Sigmoid colon (tissue), 7 donors: Measurements from ENCODE around the gene HHIPL1. TPM values are rescaled to one million over a fixed set of nuclear protein-coding genes. Genes with fewer than 3 reads are reported as not detected.

Experiments used
- DNase-seq: peaks from one replicate; pipeline ENCODE4 v3.0.0-alpha.2; 2019
- H3K27ac ChIP-seq, 4 donors: fragments of 200-600 bp; sonication (generic); one replicate each; pipeline ENCODE4 v1.5.1; 2016 to 2019; ENCODE audit warnings: mild to moderate bottlenecking in 1 of 4
- H3K27me3 ChIP-seq, 3 donors: fragments of 200-600 bp; sonication (generic); one replicate each; pipeline ENCODE4 v1.5.1; 2019; ENCODE audit warnings: mild to moderate bottlenecking in 1 of 3
- H3K36me3 ChIP-seq, 4 donors: fragments of 200-600 bp; sonication (generic); one replicate each; pipeline ENCODE4 v1.5.1; 2016 to 2019
- H3K4me1 ChIP-seq, 4 donors: fragments of 200-600 bp; sonication (generic); one replicate each; pipeline ENCODE4 v1.5.1; 2017 to 2019
- H3K4me3 ChIP-seq, 4 donors: fragments of 200-600 bp; sonication (generic); one replicate each; pipeline ENCODE4 v1.5.1; 2017 to 2019; ENCODE audit warnings: mild to moderate bottlenecking in 2 of 4, moderate library complexity in 1 of 4
- H3K9me3 ChIP-seq, 4 donors: fragments of 200-600 bp in 3 of 4; sonication (generic) in 3 of 4; one replicate each; pipeline versions ENCODE4 v1.5.1 to v1.6.1; 2013 to 2019
- CTCF ChIP-seq, 4 experiments: fragments of 450-650 bp in 3 of 4; fragments of 200-600 bp in 1 of 4; IDR thresholded peaks; one replicate each; pipeline ENCODE4 v1.5.1; 2016 to 2019; ENCODE audit warnings: antibody characterized with exemption in 4 of 4, mild to moderate bottlenecking in 3 of 4, moderate library complexity in 2 of 4
- EP300 ChIP-seq, 4 donors: sonication (generic); formaldehyde crosslinking; IDR thresholded peaks; one replicate each; pipeline ENCODE4 v1.6.1; 2017; ENCODE audit warnings: antibody characterized with exemption in 4 of 4
- POLR2A ChIP-seq, 2 donors: fragments of 450-650 bp; IDR thresholded peaks; one replicate each; pipeline ENCODE4 v1.6.1; 2016; ENCODE audit warnings: antibody characterized with exemption in 2 of 2, mild to moderate bottlenecking in 2 of 2, moderate library complexity in 2 of 2
- POLR2AphosphoS5 ChIP-seq, 4 donors: sonication (generic); formaldehyde crosslinking; IDR thresholded peaks; one replicate each; pipeline ENCODE4 v1.6.1; 2017; ENCODE audit warnings: antibody characterized with exemption in 4 of 4
- WGBS, 2 donors: extraction: QIAGEN DNeasy Blood & Tissue Kit; methylation state at CpG; one replicate each; pipeline ENCODE4 v1.1.7; 2013; 5-methylcytosine and 5-hydroxymethylcytosine counted together
- intact Hi-C: fragments of 100-400 bp; cut with DNase I; formaldehyde crosslinking; loops from one replicate; pipeline ENCODE4 v1.15.1; 2023
- polyA plus RNA-seq, 3 donors: library from polyadenylated mRNA; stranded (reverse); fragments of 200-250 nt; gene quantifications; one replicate each; pipeline ENCODE4 v1.2.3, GENCODE V29; 2013
- total RNA-seq, 4 donors: library from RNA; depleted of rRNA; stranded (reverse); fragments of >200 nt; gene quantifications; one replicate each; pipeline ENCODE4 v1.1.0, GENCODE V29; 2016
- donor health status: healthy with polysubstance abuse.
- donor health status: Bipolar disorder and iron deficiency.
- donor health status: healthy.

HHIPL1 gene
- total and polyA plus RNA-seq, 7 donors: 0.80 to 10.8 (median 4.3) TPM; not detected in 2

- H3K36me3 ChIP-seq: peaks cover 0 to 3% (median 0%) of the 10 kb centered on the region in 4 donors
- H3K4me1 ChIP-seq: peaks cover 0 to 18% (median 18%) of the 10 kb centered on the region in 4 donors
- intact Hi-C loops: no loop called here
- DNase-seq: no peak
- no peak overlapping the region for H3K27ac ChIP-seq
- no peaks in the 10 kb centered on the region for H3K9me3 ChIP-seq
- H3K27me3 ChIP-seq: no peaks in the 10 kb centered on the region
- 79 to 85% methylated on average over 7 of the region's 7 CpGs for WGBS, 2 donors
- no peak overlapping the region for H3K4me3 ChIP-seq
- TF ChIP-seq EP300 (IDR thresholded peaks at IDR 0.05): no peak
- no peak for TF ChIP-seq POLR2AphosphoS5 (IDR thresholded peaks at IDR 0.05)
- TF ChIP-seq CTCF (IDR thresholded peaks at IDR 0.05): no peak
- no peak for TF ChIP-seq POLR2A (IDR thresholded peaks at IDR 0.05)
Observed at GRCh38 chr14:99647411-99647810, 2.5 kb downstream of the HHIPL1 start.

GRCh38 chr14:99648027-99648784 is 3.3 kb downstream of the HHIPL1 start:
- no peaks in the 10 kb centered on the region for H3K27me3 ChIP-seq
- peaks cover 0 to 18% (median 18%) of the 10 kb centered on the region in 4 donors for H3K4me1 ChIP-seq
- H3K36me3 ChIP-seq: peaks cover 0 to 9% (median 0%) of the 10 kb centered on the region in 4 donors
- H3K4me3 ChIP-seq: no peak overlapping the region
- 88% methylated on average over 8 of the region's 8 CpGs for WGBS, 2 donors
- intact Hi-C loops: no loop called here
- TF ChIP-seq EP300 (IDR thresholded peaks at IDR 0.05) (no peak), POLR2AphosphoS5 (IDR thresholded peaks at IDR 0.05) (no peak), POLR2A (IDR thresholded peaks at IDR 0.05) (no peak), CTCF (IDR thresholded peaks at IDR 0.05) (no peak)
- H3K9me3 ChIP-seq: no peaks in the 10 kb centered on the region
- no peak overlapping the region for H3K27ac ChIP-seq
- DNase-seq: no peak

GRCh38 chr14:99649219-99649618 is 4.3 kb downstream of the HHIPL1 start:
- Histone ChIP-seq H3K9me3 (no peaks in the 10 kb centered on the region), H3K36me3 (peaks cover 0 to 9% (median 0%) of the 10 kb centered on the region in 4 donors), H3K4me1 (peaks cover 0 to 23% (median 18%) of the 10 kb centered on the region in 4 donors), H3K27ac (no peak overlapping the region), H3K27me3 (no peaks in the 10 kb centered on the region), H3K4me3 (no peak overlapping the region)
- intact Hi-C loops: no loop called here
- 80 to 87% methylated on average over 8 of the region's 8 CpGs for WGBS, 2 donors
- TF ChIP-seq POLR2AphosphoS5 (IDR thresholded peaks at IDR 0.05) (no peak), EP300 (IDR thresholded peaks at IDR 0.05) (no peak), POLR2A (IDR thresholded peaks at IDR 0.05) (no peak), CTCF (IDR thresholded peaks at IDR 0.05) (no peak)
- DNase-seq: no peak

GRCh38 chr14:99649643-99650042 is 4.7 kb downstream of the HHIPL1 start:
- no peak for TF ChIP-seq EP300 (IDR thresholded peaks at IDR 0.05)
- no peak for TF ChIP-seq POLR2A (IDR thresholded peaks at IDR 0.05)
- no peak for TF ChIP-seq CTCF (IDR thresholded peaks at IDR 0.05)
- no peak for TF ChIP-seq POLR2AphosphoS5 (IDR thresholded peaks at IDR 0.05)
- H3K27ac ChIP-seq: no peak overlapping the region
- H3K4me1 ChIP-seq: peaks cover 0 to 24% (median 18%) of the 10 kb centered on the region in 4 donors
- no peaks in the 10 kb centered on the region for H3K9me3 ChIP-seq
- no peak for DNase-seq
- peaks cover 0 to 9% (median 0%) of the 10 kb centered on the region in 4 donors for H3K36me3 ChIP-seq
- intact Hi-C loops: no loop called here
- no peaks in the 10 kb centered on the region for H3K27me3 ChIP-seq
- no peak overlapping the region for H3K4me3 ChIP-seq
- 33 to 67% methylated on average over 8 of the region's 8 CpGs for WGBS, 2 donors
